PC-3 (cell line): ENCODE results near the gene RALGPS1. TPM values are rescaled to one million over a fixed set of nuclear protein-coding genes. Genes with fewer than 3 reads are reported as not detected.
A peak's percentile ranks its signal among the peaks of the same experiment; 100 is the strongest.

Experiments used
- ATAC-seq: fragments of 200-7000 bp; cut with Tn5 transposase; 2 replicates; pipeline ENCODE4 v1.9.1; 2020; ENCODE audit warnings: mild to moderate bottlenecking, moderate library complexity
- BruUV-seq: library from RNA; stranded (reverse); fragments of 400-500 nt; replicated peaks from 2 replicates; lab custom pipeline; 2021; lab: Mats Ljungman, UMichigan
- CTCF ChIA-PET: fragments of 300-600 bp; sonication (Branson Sonifier 250); formaldehyde crosslinking; loops from one replicate; lab custom pipeline; 2022; ENCODE audit warnings: antibody characterized with exemption; lab: Charles Lee
- POLR2A ChIA-PET: fragments of 300-600 bp; sonication (Branson Sonifier 250); formaldehyde crosslinking; loops from one replicate; lab custom pipeline; 2022; ENCODE audit warnings: antibody characterized with exemption; ENCODE audit not compliant: unreplicated experiment; lab: Charles Lee
- DNase-seq: peaks from one replicate; pipeline ENCODE4 v3.0.0-alpha.2; 2015
- H2AFZ ChIP-seq: fragments of 300-600 bp; sonication (generic); 2 replicates; pipeline ENCODE4 v1.6.0; 2016; ENCODE audit warnings: antibody characterized with exemption, low read length
- H3F3A ChIP-seq: fragments of 300-600 bp; sonication (generic); one replicate; pipeline ENCODE4 v1.6.0; 2017; ENCODE audit warnings: antibody characterized with exemption, low read length, control low read depth, mild to moderate bottlenecking; ENCODE audit not compliant: unreplicated experiment
- H3K27ac ChIP-seq: fragments of 300-600 bp; sonication (generic); 2 replicates; pipeline ENCODE4 v1.5.1; 2016; ENCODE audit warnings: mild to moderate bottlenecking, low read length
- H3K27me3 ChIP-seq: fragments of 300-600 bp; sonication (generic); 2 replicates; pipeline ENCODE4 v1.6.1; 2016; ENCODE audit warnings: low read length, mixed read lengths
- H3K36me3 ChIP-seq: fragments of 300-600 bp; sonication (generic); 2 replicates; pipeline ENCODE4 v1.6.1; 2016; ENCODE audit warnings: low read depth, mixed run types, low read length, mixed read lengths
- H3K4me1 ChIP-seq: fragments of 300-600 bp; sonication (generic); 2 replicates; pipeline ENCODE4 v1.5.1; 2016; ENCODE audit warnings: low read length; ENCODE audit not compliant: insufficient read depth
- H3K4me2 ChIP-seq: fragments of 300-600 bp; sonication (generic); 2 replicates; pipeline ENCODE4 v1.6.0; 2016; ENCODE audit warnings: low read length
- H3K4me3 ChIP-seq: fragments of 300-600 bp; sonication (generic); 2 replicates; pipeline ENCODE4 v1.5.1; 2016; ENCODE audit warnings: mild to moderate bottlenecking, low read length, mixed read lengths
- H3K79me2 ChIP-seq: fragments of 300-600 bp; sonication (generic); 2 replicates; pipeline ENCODE4 v1.6.1; 2017; ENCODE audit warnings: low read length, mixed read lengths
- H3K9ac ChIP-seq: fragments of 300-600 bp; sonication (generic); 2 replicates; pipeline ENCODE4 v1.6.0; 2016; ENCODE audit warnings: mild to moderate bottlenecking, low read length
- H3K9me2 ChIP-seq: fragments of 300-600 bp; sonication (generic); replicated peaks from 2 replicates; pipeline ENCODE4 v1.6.1; 2016; ENCODE audit warnings: mixed run types, low read length, mixed read lengths
- H3K9me3 ChIP-seq: fragments of 300-600 bp; sonication (generic); 2 replicates; pipeline ENCODE4 v1.6.1; 2016; ENCODE audit warnings: low read length, mixed read lengths
- H4K20me1 ChIP-seq: fragments of 300-600 bp; sonication (generic); 2 replicates; pipeline ENCODE4 v1.6.1; 2016; ENCODE audit warnings: low read length, mixed read lengths
- EZH2 ChIP-seq: fragments of 300-600 bp; sonication (generic); IDR thresholded peaks from one replicate; pipeline ENCODE4 v1.6.1; 2017; ENCODE audit warnings: antibody characterized with exemption, mild to moderate bottlenecking, low read length; ENCODE audit not compliant: unreplicated experiment
- EZH2phosphoT487 ChIP-seq: fragments of 300-600 bp; sonication (generic); IDR thresholded peaks from 2 replicates; pipeline ENCODE4 v1.6.1; 2018; ENCODE audit warnings: mild to moderate bottlenecking, antibody characterized with exemption, low read length, borderline replicate concordance
- intact Hi-C: fragments of 100-400 bp; cut with micrococcal nuclease; formaldehyde crosslinking; loops from 2 replicates; pipeline ENCODE4 v1.9.0; 2023
- total RNA-seq: library from RNA; depleted of rRNA; stranded (reverse); fragments of >200 nt; gene quantifications from 2 replicates; pipeline ENCODE4 v1.2.3, GENCODE V29; 2014
- TF ChIP-seq, protein P1 (sequence below): fragments of 300-600 bp; sonication (generic); conservative IDR thresholded peaks from 2 replicates; pipeline ENCODE4 v1.5.1; 2017; ENCODE audit warnings: antibody characterized with exemption, low read depth, mild to moderate bottlenecking, low read length

Gene RALGPS1
- total RNA-seq, 1 experiment from 2014 or later, result 10.2 TPM

DNA sequence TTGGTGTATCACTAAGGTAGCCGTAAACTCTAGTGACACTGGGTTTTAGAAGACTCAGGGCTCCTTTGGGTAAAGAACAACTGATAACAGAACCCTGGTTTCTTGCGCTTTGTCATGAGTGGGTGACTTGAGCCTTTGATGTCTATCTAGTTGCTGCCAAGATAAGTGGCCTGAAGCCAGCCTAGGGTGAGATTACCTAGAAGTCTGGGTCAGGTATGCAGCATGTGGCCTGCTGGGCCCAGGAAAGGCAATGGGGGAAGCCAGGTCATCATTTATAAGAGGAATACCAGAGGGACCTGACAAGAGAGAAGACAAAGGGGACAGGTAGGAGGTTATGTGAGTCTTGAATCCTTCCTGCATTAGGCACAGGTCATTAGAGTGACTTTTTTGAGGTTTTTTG is 326.8 kb downstream of the RALGPS1 start:
- Histone ChIP-seq H3K27ac (no peak overlapping the region), H3K36me3 (no peaks in the 10 kb centered on the region), H3K27me3 (no peaks in the 10 kb centered on the region), H3K4me2 (no peak overlapping the region), H3K9me3 (no peaks in the 10 kb centered on the region), H3K9me2 (no peaks in the 10 kb centered on the region), H2AFZ (no peak overlapping the region), H3K9ac (no peak overlapping the region), H3K4me3 (no peak overlapping the region), H3K79me2 (no peaks in the 10 kb centered on the region), H3F3A (no peaks in the 10 kb centered on the region), H3K4me1 (peaks cover 10% of the 10 kb centered on the region), H4K20me1 (no peaks in the 10 kb centered on the region)
- CTCF ChIA-PET, result no interaction called here
- intact Hi-C loops, result no loop called here
- TF ChIP-seq EZH2, result no peak
- no peak for TF ChIP-seq EZH2phosphoT487
- TF ChIP-seq, protein P1, sequence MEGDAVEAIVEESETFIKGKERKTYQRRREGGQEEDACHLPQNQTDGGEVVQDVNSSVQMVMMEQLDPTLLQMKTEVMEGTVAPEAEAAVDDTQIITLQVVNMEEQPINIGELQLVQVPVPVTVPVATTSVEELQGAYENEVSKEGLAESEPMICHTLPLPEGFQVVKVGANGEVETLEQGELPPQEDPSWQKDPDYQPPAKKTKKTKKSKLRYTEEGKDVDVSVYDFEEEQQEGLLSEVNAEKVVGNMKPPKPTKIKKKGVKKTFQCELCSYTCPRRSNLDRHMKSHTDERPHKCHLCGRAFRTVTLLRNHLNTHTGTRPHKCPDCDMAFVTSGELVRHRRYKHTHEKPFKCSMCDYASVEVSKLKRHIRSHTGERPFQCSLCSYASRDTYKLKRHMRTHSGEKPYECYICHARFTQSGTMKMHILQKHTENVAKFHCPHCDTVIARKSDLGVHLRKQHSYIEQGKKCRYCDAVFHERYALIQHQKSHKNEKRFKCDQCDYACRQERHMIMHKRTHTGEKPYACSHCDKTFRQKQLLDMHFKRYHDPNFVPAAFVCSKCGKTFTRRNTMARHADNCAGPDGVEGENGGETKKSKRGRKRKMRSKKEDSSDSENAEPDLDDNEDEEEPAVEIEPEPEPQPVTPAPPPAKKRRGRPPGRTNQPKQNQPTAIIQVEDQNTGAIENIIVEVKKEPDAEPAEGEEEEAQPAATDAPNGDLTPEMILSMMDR, result no peak
- DNase-seq (no peak), ATAC-seq (no peak)
- POLR2A ChIA-PET, result no interaction called here
- no TSS peak for BruUV-seq

DNA sequence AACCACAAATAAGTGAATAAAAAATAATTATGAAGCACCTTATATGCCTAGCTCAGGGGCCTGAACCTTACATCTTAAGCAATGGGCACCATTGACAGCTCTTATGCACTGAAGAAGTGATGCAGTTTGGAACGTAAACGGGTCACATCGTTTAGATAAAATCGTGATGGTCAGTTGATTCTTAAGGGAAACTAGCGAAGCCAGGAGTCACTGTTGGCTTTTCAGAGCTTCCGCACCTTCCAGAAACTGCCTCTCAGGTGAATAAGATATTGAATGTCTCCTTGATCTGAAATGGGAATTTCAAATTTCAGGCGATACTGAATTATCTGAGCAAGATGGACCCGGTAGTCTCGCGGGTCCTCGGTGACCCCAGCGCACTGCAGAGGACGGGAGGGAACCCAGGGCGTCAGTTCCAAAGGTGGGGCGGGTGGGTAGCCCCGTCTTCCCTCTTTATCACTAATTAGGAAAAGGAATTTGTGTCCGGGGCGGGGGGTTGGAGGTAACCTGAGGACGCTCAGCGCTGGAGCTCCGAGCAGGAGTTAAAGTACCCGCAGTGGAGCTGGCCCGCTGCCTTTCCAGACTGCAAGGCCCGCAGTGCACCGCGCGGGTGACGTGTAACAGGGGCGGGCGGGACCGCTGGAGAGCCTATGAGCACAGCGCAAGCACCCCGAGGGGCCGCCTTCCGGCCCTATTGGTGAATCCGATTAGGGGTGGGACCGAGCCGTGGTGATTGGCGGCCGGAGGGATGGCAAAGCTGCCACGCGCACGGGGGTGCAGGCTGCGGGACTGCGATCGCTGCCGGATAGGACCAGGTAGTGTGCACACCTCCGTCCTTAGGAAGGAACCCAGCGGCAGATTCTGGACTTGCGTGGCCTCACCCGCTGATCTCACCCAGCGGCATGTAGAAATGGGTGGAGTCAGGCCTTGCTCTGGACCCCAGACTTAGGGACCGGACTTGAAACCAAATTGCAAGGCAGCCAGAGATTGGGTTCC is 330.3 kb downstream of the RALGPS1 start:
- POLR2A ChIA-PET, result interaction anchor here (0.6 to 0.7 kb wide), 2 partner anchors 20 to 843 kb away, joined by 5 to 6 read pairs; no protein-coding TSS in a partner anchor
- no peaks in the 10 kb centered on the region for H3K27me3 ChIP-seq
- DNase-seq (peak; percentile 95), ATAC-seq (peak; percentile 100)
- H4K20me1 ChIP-seq, result no peaks in the 10 kb centered on the region
- intact Hi-C loops, result no loop called here
- TF ChIP-seq EZH2 (no peak), EZH2phosphoT487 (no peak)
- TF ChIP-seq, protein P1, result no peak
- peak overlapping the region; percentile 91 for H2AFZ ChIP-seq
- H3K4me3 ChIP-seq, result peak overlapping the region; percentile 80
- peaks cover 10% of the 10 kb centered on the region for H3K4me1 ChIP-seq
- no peaks in the 10 kb centered on the region for H3K9me3 ChIP-seq
- peak overlapping the region; percentile 21; the same call in 1 of the 2 replicates for H3K27ac ChIP-seq
- no peaks in the 10 kb centered on the region for H3K9me2 ChIP-seq
- peak overlapping the region; percentile 76 for H3K9ac ChIP-seq
- no peaks in the 10 kb centered on the region for H3K36me3 ChIP-seq
- TSS peak; percentile 94 for BruUV-seq
- CTCF ChIA-PET, result interaction anchor here (0.6 kb wide), 1 partner anchor 266 kb away, joined by 6 read pairs; no protein-coding TSS in a partner anchor
- H3F3A ChIP-seq, result no peaks in the 10 kb centered on the region
- H3K79me2 ChIP-seq, result no peaks in the 10 kb centered on the region
- H3K4me2 ChIP-seq, result peak overlapping the region; percentile 92
